Ishikawa (cell line): ENCODE data around the gene MUC7.

Experiments
- CEBPB ChIP-seq: IDR thresholded peaks from 2 replicates; pipeline ENCODE4 v1.6.1; 2012
- CREB1 ChIP-seq: IDR thresholded peaks from 2 replicates; pipeline ENCODE4 v1.6.1; 2012; ENCODE audit warnings: low read depth
- EP300 ChIP-seq: IDR thresholded peaks from 2 replicates; pipeline ENCODE4 v1.6.1; 2012; ENCODE audit warnings: borderline replicate concordance
- FOXM1 ChIP-seq: IDR thresholded peaks from 2 replicates; pipeline ENCODE4 v1.6.1; 2012; ENCODE audit warnings: low read depth, borderline replicate concordance
- RAD21 ChIP-seq: IDR thresholded peaks from 2 replicates; pipeline ENCODE4 v1.6.1; 2012; ENCODE audit warnings: low read depth
- TCF12 ChIP-seq: IDR thresholded peaks from 2 replicates; pipeline ENCODE4 v1.6.1; 2012; ENCODE audit warnings: low read depth

DNA sequence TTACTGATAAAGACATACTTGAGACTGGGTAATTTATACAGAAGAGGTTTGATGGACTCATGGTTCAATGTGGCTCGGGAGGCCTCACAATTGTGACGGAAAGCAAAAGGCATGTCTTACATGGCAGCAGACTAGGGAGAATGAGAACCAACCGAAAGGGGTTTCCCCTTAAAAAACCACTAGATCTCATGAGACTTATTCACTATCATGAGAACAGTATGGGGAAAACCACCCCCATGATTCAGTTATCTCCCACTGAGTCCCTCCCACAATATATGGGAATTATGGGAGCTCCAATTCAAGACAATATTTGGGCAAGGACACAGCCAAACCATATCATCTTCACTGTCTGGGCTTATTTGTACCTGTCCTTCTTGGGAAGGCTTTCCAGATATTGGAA lies 22.8 kb upstream of the MUC7 start:
- TF ChIP-seq RAD21 = no peak
- no peak for TF ChIP-seq EP300
- no peak for TF ChIP-seq CEBPB
- no peak for TF ChIP-seq CREB1
- no peak for TF ChIP-seq TCF12
- no peak for TF ChIP-seq FOXM1
